OCI-LY3 (cell line): ENCODE measurements around the gene OGA.
"Not testable (repeated sequence)": the region's sequence is repeated elsewhere in the genome, so short reads cannot be mapped to it uniquely, and the experiment has no call there.

ENCODE experiments used
- H2AFZ ChIP-seq: fragments of 200-600, 300-600 bp; shearing (Covaris generic); 2 replicates; pipeline ENCODE4 v1.6.0; 2014; ENCODE audit warnings: antibody characterized with exemption, low read depth, low read length
- H3K27ac ChIP-seq: fragments of 200-600, 300-600 bp; sonication (generic); 2 replicates; pipeline ENCODE4 v1.5.1; 2014; ENCODE audit warnings: mild to moderate bottlenecking, low read length, moderate library complexity, mixed read lengths
- H3K27me3 ChIP-seq: fragments of 200-600, 300-600 bp; sonication (generic); 2 replicates; pipeline ENCODE4 v1.6.1; 2014; ENCODE audit warnings: low read depth, low read length, mixed read lengths
- H3K36me3 ChIP-seq: fragments of 200-600, 300-600 bp; sonication (generic); replicated peaks from 2 replicates; pipeline ENCODE3; 2014; ENCODE audit warnings: low read depth, low read length, mixed read lengths
- H3K4me1 ChIP-seq: fragments of 300-600, 200-600 bp; sonication (generic); 2 replicates; pipeline ENCODE4 v1.6.1; 2014; ENCODE audit warnings: low read length, mixed read lengths
- H3K4me2 ChIP-seq: fragments of 200-600, 300-600 bp; sonication (generic); 2 replicates; pipeline ENCODE4 v1.6.1; 2014; ENCODE audit warnings: low read length, mixed read lengths
- H3K4me3 ChIP-seq: fragments of 300-600, 200-600 bp; sonication (generic); 2 replicates; pipeline ENCODE4 v1.5.1; 2014; ENCODE audit warnings: antibody characterized with exemption, mild to moderate bottlenecking, low read length, moderate library complexity
- H3K79me2 ChIP-seq: fragments of 300-600, 200-600 bp; shearing (Covaris generic); 2 replicates; pipeline ENCODE4 v1.6.1; 2014; ENCODE audit warnings: mild to moderate bottlenecking, low read length, mixed read lengths
- H3K9ac ChIP-seq: fragments of 300-600, 200-600 bp; shearing (Covaris generic); 2 replicates; pipeline ENCODE4 v1.6.0; 2014; ENCODE audit warnings: mild to moderate bottlenecking, low read length, moderate library complexity
- H3K9me3 ChIP-seq: fragments of 200-600, 300-600 bp; shearing (Covaris generic); 2 replicates; pipeline ENCODE4 v1.6.1; 2014; ENCODE audit warnings: low read length, mixed read lengths; ENCODE audit not compliant: insufficient read depth
- H4K20me1 ChIP-seq: fragments of 200-600, 300-600 bp; sonication (generic); 2 replicates; pipeline ENCODE4 v1.6.1; 2016; ENCODE audit warnings: low read length, mixed read lengths; ENCODE audit not compliant: insufficient read depth
- EZH2phosphoT487 ChIP-seq: fragments of 200-600 bp; shearing (Covaris generic); IDR thresholded peaks from 2 replicates; pipeline ENCODE4 v1.6.1; 2018; ENCODE audit warnings: antibody characterized with exemption, mixed run types, low read depth
- TF ChIP-seq, protein P1 (sequence below): fragments of 200-600, 300-600 bp; sonication (generic); IDR thresholded peaks from 2 replicates; pipeline ENCODE4 v1.5.1; 2014; ENCODE audit warnings: antibody characterized with exemption, low read length, low read depth

OGA gene

DNA sequence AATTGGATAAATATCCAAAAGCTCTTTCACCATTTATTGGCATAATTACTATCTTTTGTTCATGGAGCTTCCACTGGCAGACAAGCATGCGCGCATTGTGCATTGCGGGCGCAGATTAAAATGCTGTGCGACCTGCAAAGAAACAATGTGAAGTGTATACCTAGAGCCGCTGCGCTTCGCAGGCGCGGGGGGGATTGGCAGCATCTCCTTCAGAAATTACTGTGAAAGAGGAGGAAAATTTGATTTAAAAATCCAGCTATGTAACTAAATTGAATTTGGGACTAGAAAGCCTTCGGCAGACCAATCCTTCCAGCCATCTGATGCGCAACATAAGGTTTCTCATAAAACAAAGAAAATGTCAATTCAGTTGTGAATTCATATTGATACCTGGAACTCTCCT is 24.7 kb downstream of the OGA start:
- Histone ChIP-seq H3K4me3 (no peak overlapping the region), H3K9me3 (no peaks in the 10 kb centered on the region), H3K4me1 (no peaks in the 10 kb centered on the region), H3K79me2 (peaks cover 9% of the 10 kb centered on the region; the same call in 1 of the 2 replicates), H3K27ac (no peak overlapping the region), H4K20me1 (no peaks in the 10 kb centered on the region; the same call in 1 of the 2 replicates), H3K36me3 (peaks cover 41% of the 10 kb centered on the region), H3K27me3 (no peaks in the 10 kb centered on the region), H2AFZ (no peak overlapping the region), H3K9ac (no peak overlapping the region), H3K4me2 (no peak overlapping the region)
- TF ChIP-seq, protein P1, sequence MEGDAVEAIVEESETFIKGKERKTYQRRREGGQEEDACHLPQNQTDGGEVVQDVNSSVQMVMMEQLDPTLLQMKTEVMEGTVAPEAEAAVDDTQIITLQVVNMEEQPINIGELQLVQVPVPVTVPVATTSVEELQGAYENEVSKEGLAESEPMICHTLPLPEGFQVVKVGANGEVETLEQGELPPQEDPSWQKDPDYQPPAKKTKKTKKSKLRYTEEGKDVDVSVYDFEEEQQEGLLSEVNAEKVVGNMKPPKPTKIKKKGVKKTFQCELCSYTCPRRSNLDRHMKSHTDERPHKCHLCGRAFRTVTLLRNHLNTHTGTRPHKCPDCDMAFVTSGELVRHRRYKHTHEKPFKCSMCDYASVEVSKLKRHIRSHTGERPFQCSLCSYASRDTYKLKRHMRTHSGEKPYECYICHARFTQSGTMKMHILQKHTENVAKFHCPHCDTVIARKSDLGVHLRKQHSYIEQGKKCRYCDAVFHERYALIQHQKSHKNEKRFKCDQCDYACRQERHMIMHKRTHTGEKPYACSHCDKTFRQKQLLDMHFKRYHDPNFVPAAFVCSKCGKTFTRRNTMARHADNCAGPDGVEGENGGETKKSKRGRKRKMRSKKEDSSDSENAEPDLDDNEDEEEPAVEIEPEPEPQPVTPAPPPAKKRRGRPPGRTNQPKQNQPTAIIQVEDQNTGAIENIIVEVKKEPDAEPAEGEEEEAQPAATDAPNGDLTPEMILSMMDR, result no peak
- TF ChIP-seq EZH2phosphoT487, result no peak

DNA sequence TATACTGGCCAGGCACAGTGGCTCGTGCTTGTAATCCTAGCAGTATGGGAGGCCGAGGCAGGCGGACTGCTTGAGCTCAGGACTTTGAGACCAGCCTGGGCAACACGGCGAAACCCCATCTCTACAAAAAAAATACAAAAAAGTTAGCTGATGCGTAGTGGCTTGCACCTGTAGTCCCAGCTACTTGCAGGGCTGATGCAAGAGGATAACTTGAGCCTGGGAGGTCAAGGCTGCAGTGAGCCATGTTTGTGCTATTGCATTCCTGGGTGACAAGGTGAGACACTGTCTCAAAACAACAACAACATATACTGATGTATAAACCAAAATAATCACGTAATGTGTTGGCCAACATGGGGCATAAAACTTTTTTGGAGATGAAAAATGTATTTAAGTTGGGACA is 28.6 kb downstream of the OGA start:
- Histone ChIP-seq H3K4me3 (no peak overlapping the region), H3K4me2 (no peak overlapping the region), H3K9me3 (no peaks in the 10 kb centered on the region), H3K4me1 (no peaks in the 10 kb centered on the region), H3K27me3 (no peaks in the 10 kb centered on the region), H4K20me1 (no peaks in the 10 kb centered on the region), H3K79me2 (no peaks in the 10 kb centered on the region), H3K27ac (no peak overlapping the region), H3K9ac (no peak overlapping the region), H2AFZ (no peak overlapping the region), H3K36me3 (peaks cover 40% of the 10 kb centered on the region)
- TF ChIP-seq EZH2phosphoT487, result no peak
- TF ChIP-seq, protein P1, result no peak

DNA sequence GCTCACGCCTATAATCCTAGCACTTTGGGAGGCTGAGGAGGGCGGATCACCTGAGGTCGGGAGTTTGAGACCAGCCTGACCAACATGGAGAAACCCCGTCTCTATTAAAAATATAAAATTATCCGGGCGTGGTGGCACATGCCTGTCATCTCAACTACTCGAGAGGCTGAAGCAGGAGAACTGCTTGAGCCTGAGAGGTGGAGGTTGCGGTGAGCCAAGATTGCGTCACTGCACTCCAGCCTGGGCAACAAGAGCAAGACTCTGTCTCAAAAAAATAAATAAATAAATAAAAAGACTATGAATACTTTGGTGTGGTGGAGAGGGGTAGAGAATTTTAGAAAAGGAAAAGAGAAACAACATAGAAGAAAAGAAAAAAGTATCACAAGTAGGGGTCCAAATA is 29.0 kb downstream of the OGA start:
- H3K4me1 ChIP-seq, H3K9ac ChIP-seq, H4K20me1 ChIP-seq, H3K9me3 ChIP-seq, H3K79me2 ChIP-seq, H3K27ac ChIP-seq, H2AFZ ChIP-seq, H3K27me3 ChIP-seq, H3K4me3 ChIP-seq, H3K4me2 ChIP-seq: not testable (repeated sequence)
- peaks cover 40% of the 10 kb centered on the region for H3K36me3 ChIP-seq

DNA sequence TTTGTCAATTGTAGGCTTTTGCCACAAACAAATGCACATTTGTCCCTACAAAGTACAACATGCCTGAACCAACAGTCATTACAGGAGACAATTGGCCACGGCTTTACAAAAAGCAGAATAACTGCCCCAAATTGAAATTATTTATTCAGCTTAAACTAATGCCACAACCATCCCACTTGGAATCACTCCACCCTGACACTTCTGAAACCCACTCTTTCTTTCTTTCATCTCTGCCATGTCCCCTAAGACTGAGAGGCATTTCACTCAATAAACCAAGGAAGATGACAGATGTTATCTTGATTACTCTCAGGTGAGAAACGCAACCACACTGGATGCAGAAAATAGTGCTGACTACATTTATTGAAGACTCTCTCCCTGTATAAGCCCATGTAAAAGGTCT is 32.4 kb downstream of the OGA start:
- TF ChIP-seq, protein P1, result no peak
- TF ChIP-seq EZH2phosphoT487, result no peak
- Histone ChIP-seq H4K20me1 (0 out of 2 replicates have a peak, but pooled peaks cover 1% of the 10 kb centered on the region), H2AFZ (no peak overlapping the region), H3K4me3 (no peak overlapping the region), H3K4me1 (peaks cover 17% of the 10 kb centered on the region), H3K9me3 (no peaks in the 10 kb centered on the region), H3K27ac (no peak overlapping the region), H3K27me3 (no peaks in the 10 kb centered on the region), H3K9ac (no peak overlapping the region), H3K79me2 (peaks cover 17% of the 10 kb centered on the region), H3K36me3 (peaks cover 24% of the 10 kb centered on the region), H3K4me2 (no peak overlapping the region)

DNA sequence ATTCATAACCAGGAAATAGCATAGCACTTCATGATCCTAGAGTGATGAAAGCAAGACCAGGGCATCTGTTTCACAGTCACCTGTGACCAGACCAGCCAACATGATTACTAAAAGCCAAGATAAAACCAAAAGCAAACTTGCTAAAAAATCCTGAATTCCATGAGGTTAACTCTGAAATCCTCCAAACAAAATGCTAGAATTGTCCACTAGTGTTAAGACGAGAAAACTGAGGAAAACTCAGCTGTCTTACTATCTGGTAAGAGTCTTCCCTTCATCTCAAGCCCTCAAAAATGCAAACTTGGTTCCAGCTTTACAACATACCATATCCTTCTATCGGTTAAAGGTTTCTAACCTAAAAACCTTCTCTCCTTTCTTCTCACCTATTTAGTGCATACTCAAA is 33.7 kb downstream of the OGA start:
- Histone ChIP-seq H3K27ac (no peak overlapping the region), H3K4me3 (no peak overlapping the region), H3K79me2 (peaks cover 17% of the 10 kb centered on the region), H3K4me2 (no peak overlapping the region), H3K27me3 (no peaks in the 10 kb centered on the region), H4K20me1 (0 out of 2 replicates have a peak, but pooled peaks cover 3% of the 10 kb centered on the region), H3K9me3 (no peaks in the 10 kb centered on the region), H2AFZ (no peak overlapping the region), H3K4me1 (peaks cover 28% of the 10 kb centered on the region), H3K9ac (no peak overlapping the region), H3K36me3 (peaks cover 21% of the 10 kb centered on the region)
- TF ChIP-seq, protein P1, result no peak
- no peak for TF ChIP-seq EZH2phosphoT487
